HG02852 (cell line): ENCODE results near the gene RUNX2.

Experiments
- ATAC-seq: cut with Tn5 transposase; IDR thresholded peaks from one replicate; pipeline ENCODE4 v1.9.1; 2021; ENCODE audit warnings: mild to moderate bottlenecking, moderate library complexity; ENCODE audit not compliant: unreplicated experiment

Gene RUNX2

GRCh38 chr6:45398075-45398813 lies 70.1 kb downstream of the RUNX2 start:
- ATAC-seq = no peak

- no peak for ATAC-seq
Measured at GRCh38 chr6:45400021-45400420, 71.9 kb downstream of the RUNX2 start.

- ATAC-seq = no peak
Measured at GRCh38 chr6:45411959-45412358, 83.8 kb downstream of the RUNX2 start.

GRCh38 chr6:45415315-45415714 lies 87.2 kb downstream of the RUNX2 start:
- ATAC-seq = no peak

GRCh38 chr6:45415788-45416518 lies 87.8 kb downstream of the RUNX2 start:
- no peak for ATAC-seq

- no peak for ATAC-seq
Measured at GRCh38 chr6:45416700-45417099, 88.6 kb downstream of the RUNX2 start.

- no peak for ATAC-seq
Measured at GRCh38 chr6:45417436-45417835, 89.3 kb downstream of the RUNX2 start.

- no peak for ATAC-seq
Measured at GRCh38 chr6:45419571-45420082, 91.5 kb downstream of the RUNX2 start.

- ATAC-seq = no peak
Measured at GRCh38 chr6:45420083-45420908, 92.2 kb downstream of the RUNX2 start.

- no peak for ATAC-seq
Measured at GRCh38 chr6:45420909-45421708, 93.0 kb downstream of the RUNX2 start.

- no peak for ATAC-seq
Measured at GRCh38 chr6:45421709-45422502, 93.8 kb downstream of the RUNX2 start.

- ATAC-seq = no peak
Measured at GRCh38 chr6:45422503-45423110, 94.5 kb downstream of the RUNX2 start.

GRCh38 chr6:45423111-45423823 lies 95.1 kb downstream of the RUNX2 start:
- no peak for ATAC-seq

GRCh38 chr6:45423824-45424450 lies 95.8 kb downstream of the RUNX2 start:
- no peak for ATAC-seq

GRCh38 chr6:45424451-45424861 lies 96.3 kb downstream of the RUNX2 start:
- ATAC-seq = no peak

- no peak for ATAC-seq
Measured at GRCh38 chr6:45426251-45426650, 98.1 kb downstream of the RUNX2 start.

- ATAC-seq = no peak
Measured at GRCh38 chr6:45427726-45428125, 99.6 kb downstream of the RUNX2 start.

- no peak for ATAC-seq
Measured at GRCh38 chr6:45428727-45429126, 100.6 kb downstream of the RUNX2 start.
